Mesothelial cell of epicardium (in vitro differentiated cells): ENCODE results near the gene ASXL1. TPM values are rescaled to one million over a fixed set of nuclear protein-coding genes. Genes with fewer than 3 reads are reported as not detected.
A peak's percentile ranks its signal among the peaks of the same experiment; 100 is the strongest.

Experiments used
- DNase-seq, 2 experiments: peaks; one replicate each; pipeline ENCODE4 v3.0.0; 2021; ENCODE audit warnings: low spot score in 2 of 2; ENCODE audit not compliant: unreplicated experiment in 2 of 2
- H3K27ac Mint-ChIP-seq: 2 replicates; pipeline ENCODE4 v1.8.0; 2021; ENCODE audit warnings: mixed read lengths
- H3K27me3 Mint-ChIP-seq: 2 replicates; pipeline ENCODE4 v1.8.0; 2021; ENCODE audit warnings: low read depth, mixed read lengths
- H3K36me3 Mint-ChIP-seq: 2 replicates; pipeline ENCODE4 v1.8.0; 2021; ENCODE audit warnings: mixed read lengths
- H3K4me1 Mint-ChIP-seq: 2 replicates; pipeline ENCODE4 v1.8.0; 2021; ENCODE audit warnings: mixed read lengths
- H3K4me3 Mint-ChIP-seq: 2 replicates; pipeline ENCODE4 v1.8.0; 2021; ENCODE audit warnings: mild to moderate bottlenecking, moderate library complexity, mixed read lengths
- H3K9me3 Mint-ChIP-seq: 2 replicates; pipeline ENCODE4 v1.8.0; 2021; ENCODE audit warnings: mixed read lengths
- total RNA-seq: library from RNA; stranded (reverse); gene quantifications from 3 replicates; pipeline ENCODE4 v1.2.1, GENCODE V29; 2021
- TF ChIP-seq, protein P1 (sequence below): fragments of 200-600 bp; sonication (generic); IDR thresholded peaks from one replicate; pipeline ENCODE4 v1.5.0; 2021; ENCODE audit warnings: antibody characterized with exemption; ENCODE audit not compliant: unreplicated experiment

Gene ASXL1
- total RNA-seq, 1 donor from 2014 or later, result 182 TPM

DNA sequence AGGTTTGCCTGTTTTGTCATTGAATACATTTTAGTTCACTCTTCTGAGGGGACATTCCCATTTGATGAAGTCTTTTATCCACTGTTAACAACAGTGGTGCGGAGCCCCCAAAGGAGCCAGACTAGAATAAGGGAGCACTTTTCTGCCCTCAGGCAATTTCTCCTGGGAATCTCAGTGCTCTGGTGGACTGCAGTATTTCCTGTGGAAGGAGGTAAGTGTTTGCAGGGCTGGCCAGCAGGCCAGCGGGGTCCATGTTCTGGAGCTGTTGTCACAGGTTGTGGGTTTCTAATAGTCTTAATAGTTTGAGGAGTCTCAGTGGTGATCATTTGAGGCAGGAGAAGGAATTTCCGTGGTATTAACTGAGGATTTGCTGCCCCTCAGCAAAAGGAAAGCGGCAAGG lies 83.5 kb downstream of the ASXL1 start:
- Mint-ChIP-seq H3K36me3 (peaks cover 44% of the 10 kb centered on the region), H3K27me3 (no peaks in the 10 kb centered on the region), H3K27ac (peak overlapping the region; percentile 50), H3K9me3 (no peaks in the 10 kb centered on the region), H3K4me1 (peaks cover 21% of the 10 kb centered on the region), H3K4me3 (no peak overlapping the region)
- TF ChIP-seq, protein P1, sequence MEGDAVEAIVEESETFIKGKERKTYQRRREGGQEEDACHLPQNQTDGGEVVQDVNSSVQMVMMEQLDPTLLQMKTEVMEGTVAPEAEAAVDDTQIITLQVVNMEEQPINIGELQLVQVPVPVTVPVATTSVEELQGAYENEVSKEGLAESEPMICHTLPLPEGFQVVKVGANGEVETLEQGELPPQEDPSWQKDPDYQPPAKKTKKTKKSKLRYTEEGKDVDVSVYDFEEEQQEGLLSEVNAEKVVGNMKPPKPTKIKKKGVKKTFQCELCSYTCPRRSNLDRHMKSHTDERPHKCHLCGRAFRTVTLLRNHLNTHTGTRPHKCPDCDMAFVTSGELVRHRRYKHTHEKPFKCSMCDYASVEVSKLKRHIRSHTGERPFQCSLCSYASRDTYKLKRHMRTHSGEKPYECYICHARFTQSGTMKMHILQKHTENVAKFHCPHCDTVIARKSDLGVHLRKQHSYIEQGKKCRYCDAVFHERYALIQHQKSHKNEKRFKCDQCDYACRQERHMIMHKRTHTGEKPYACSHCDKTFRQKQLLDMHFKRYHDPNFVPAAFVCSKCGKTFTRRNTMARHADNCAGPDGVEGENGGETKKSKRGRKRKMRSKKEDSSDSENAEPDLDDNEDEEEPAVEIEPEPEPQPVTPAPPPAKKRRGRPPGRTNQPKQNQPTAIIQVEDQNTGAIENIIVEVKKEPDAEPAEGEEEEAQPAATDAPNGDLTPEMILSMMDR, result no peak
- DNase-seq, result no peak

DNA sequence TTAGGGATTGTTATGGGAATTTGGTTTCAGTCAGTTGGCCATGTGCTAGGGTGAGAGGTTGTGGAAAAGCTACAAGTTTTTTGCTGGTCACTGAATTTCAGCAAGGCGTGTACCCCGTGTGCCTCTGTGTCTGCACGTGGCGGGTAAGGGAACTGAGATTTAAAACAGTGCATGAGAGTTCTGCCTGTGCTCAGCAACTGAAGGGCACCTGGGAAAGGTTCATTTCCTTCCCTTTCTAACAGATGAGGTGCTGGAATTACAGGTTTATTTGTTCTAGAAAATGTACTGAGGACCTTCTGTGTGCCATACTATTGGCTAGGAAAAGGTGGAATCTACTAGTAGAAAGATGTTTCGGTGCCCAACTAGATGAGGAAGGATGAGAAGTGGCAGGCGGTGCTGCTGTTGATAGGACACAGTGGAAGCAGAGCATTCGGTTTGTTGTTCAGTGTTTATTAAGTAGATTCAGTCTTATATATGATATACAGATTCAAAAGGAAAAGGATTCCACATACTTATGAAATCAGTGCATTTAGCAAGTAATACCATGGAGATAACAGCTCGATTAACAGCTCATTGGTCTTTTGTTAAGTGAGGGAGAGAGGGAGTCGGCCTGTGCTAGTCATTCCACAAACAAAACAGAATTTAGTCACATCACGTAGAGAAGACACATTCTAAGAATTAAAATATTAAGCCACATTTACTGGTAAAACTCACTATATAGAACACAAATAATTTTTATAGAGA lies 84.7 kb downstream of the ASXL1 start:
- H3K4me3 Mint-ChIP-seq, result no peak overlapping the region
- H3K36me3 Mint-ChIP-seq, result peaks cover 47% of the 10 kb centered on the region
- H3K4me1 Mint-ChIP-seq, result peaks cover 31% of the 10 kb centered on the region
- peak overlapping the region; percentile 62 for H3K27ac Mint-ChIP-seq
- H3K9me3 Mint-ChIP-seq, result no peaks in the 10 kb centered on the region
- H3K27me3 Mint-ChIP-seq, result no peaks in the 10 kb centered on the region
- TF ChIP-seq, protein P1, result no peak
- no peak for DNase-seq

DNA sequence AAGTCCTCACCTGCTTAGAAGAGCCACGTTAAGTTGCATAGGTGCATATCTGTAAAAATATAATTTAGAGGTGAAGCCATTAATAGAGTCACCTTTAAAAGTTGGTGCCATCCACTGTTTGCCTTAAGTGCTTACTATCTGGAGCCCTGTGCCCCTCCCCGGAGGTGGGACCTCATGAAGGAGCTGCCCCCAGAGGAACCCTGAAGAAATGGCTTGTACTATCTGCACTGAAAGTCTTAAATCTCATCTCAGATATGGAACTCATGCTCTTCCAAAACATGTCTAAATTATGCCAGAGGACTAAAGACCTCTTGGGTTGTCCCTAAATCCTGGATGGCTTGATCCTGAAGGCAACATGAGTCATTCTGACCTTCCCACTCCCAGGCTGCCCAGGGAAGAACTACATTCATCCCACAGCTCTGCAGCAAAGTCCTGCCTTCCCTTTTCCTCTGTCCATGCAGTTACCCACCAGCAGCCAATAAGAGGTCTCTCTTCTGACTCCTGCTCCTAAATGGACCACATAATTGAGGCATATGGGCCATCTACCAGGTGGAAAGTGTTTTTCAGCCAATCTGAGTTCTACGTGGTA lies 85.3 kb downstream of the ASXL1 start:
- H3K27ac Mint-ChIP-seq, result peak overlapping the region; percentile 78
- H3K36me3 Mint-ChIP-seq, result peaks cover 49% of the 10 kb centered on the region
- no peak for DNase-seq
- no peaks in the 10 kb centered on the region for H3K9me3 Mint-ChIP-seq
- H3K4me1 Mint-ChIP-seq, result peaks cover 34% of the 10 kb centered on the region
- TF ChIP-seq, protein P1, result no peak
- H3K4me3 Mint-ChIP-seq, result no peak overlapping the region
- no peaks in the 10 kb centered on the region for H3K27me3 Mint-ChIP-seq

DNA sequence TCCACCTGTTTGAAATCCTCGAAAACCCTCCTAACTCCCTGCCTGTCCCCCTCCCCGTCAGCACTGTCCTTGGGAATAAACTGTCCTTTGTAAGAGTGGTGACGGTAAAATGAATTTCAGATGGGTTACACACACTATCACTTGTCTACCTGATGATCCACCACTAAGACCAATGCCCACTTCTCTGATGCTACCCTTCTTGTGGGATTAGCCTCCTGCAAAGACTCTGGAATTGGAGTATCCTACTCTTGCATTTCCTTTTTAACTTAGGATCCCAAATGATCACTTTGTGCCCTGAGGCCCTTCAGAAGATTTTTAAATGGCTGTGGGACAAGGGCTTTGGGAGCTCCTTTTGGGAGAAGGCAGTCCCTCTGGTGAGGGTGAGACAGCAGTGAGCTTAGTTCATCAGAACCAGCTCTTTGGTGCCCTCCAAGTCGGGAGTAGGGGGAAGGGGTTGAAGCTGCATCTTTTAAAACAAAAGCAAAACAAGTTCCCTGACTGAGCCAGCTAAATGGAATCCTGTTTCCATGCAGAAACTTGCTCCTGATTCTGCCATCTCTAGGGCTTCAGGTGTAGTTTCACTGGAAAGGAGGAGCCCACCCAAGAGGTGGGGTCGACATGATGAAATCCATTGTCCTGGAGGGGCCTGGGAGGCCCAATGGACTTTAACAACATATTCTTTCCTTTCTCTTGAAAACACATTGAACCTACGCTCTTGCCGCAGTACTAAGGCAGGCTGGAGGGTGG lies 86.5 kb downstream of the ASXL1 start:
- H3K36me3 Mint-ChIP-seq, result peaks cover 42% of the 10 kb centered on the region
- H3K27ac Mint-ChIP-seq, result peak overlapping the region; percentile 87
- H3K4me1 Mint-ChIP-seq, result peaks cover 39% of the 10 kb centered on the region
- TF ChIP-seq, protein P1, result no peak
- no peak for DNase-seq
- no peak overlapping the region for H3K4me3 Mint-ChIP-seq
- H3K9me3 Mint-ChIP-seq, result no peaks in the 10 kb centered on the region
- H3K27me3 Mint-ChIP-seq, result no peaks in the 10 kb centered on the region

DNA sequence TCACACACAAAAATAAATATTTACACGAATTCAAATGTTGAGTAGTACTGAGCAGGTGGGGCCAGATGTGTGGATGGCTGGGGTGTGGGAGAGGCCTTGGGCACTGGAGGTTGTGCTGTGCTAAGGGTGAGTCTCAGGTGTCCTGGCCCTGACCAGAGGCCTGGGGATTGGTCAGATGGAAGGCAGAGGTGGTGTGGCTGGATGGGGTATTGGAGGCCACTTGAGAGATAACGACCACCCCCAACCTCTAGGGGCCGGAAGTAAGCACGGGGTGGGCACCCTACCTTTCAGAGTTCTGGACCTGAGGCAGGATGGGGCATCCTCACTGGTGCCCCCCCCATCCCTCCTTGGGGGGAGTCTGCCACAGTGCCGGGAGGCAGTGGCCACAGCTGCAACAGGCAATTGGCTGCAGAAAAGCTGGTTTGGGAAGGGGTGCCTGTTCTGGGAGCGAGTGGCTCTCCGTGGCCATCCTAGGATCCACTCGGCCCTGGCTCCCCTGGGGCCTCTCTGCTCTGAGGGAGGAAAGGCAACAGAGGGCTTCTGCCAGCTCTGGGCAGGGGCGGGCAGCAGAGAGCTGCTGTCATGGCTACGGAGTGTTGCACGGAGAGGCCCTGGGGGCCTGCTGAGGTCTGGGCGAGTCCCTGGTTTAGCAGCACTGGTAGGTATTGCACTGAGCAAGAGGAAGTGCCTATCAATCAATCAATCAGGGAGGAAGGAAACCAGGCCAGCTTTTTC lies 87.6 kb downstream of the ASXL1 start:
- no peak for DNase-seq
- Mint-ChIP-seq H3K27ac (peak overlapping the region; percentile 87), H3K36me3 (peaks cover 42% of the 10 kb centered on the region), H3K4me1 (peaks cover 48% of the 10 kb centered on the region), H3K4me3 (peak overlapping the region; percentile 32), H3K9me3 (no peaks in the 10 kb centered on the region), H3K27me3 (no peaks in the 10 kb centered on the region)
- TF ChIP-seq, protein P1, result no peak
